Prostate gland (tissue), 2 donors: Measurements from ENCODE around the gene RAD51B. TPM values are rescaled to one million over a fixed set of nuclear protein-coding genes. Genes with fewer than 3 reads are reported as not detected.

Experiments used
- DNase-seq: peaks from one replicate; pipeline ENCODE4 v3.0.0-alpha.2; 2019; ENCODE audit warnings: low spot score
- H3K27ac ChIP-seq, 2 donors: fragments of 200-600 bp; sonication (generic); 2 replicates each; pipeline ENCODE4 v1.5.1; 2017 to 2019
- H3K27me3 ChIP-seq: fragments of 200-600 bp; sonication (generic); replicated peaks from 2 replicates; pipeline ENCODE4 v1.5.1; 2019; ENCODE audit not compliant: insufficient read depth
- H3K36me3 ChIP-seq, 2 donors: fragments of 200-600 bp; sonication (generic); 1 replicate in 1 of 2; 2 replicates in 1 of 2; pipeline versions ENCODE4 v1.5.1 to v1.8.1; 2017 to 2019
- H3K4me1 ChIP-seq: fragments of 200-600 bp; sonication (generic); replicated peaks from 2 replicates; pipeline ENCODE4 v1.5.1; 2019
- H3K4me3 ChIP-seq, 2 donors: fragments of 200-600 bp; sonication (generic); 2 replicates each; pipeline ENCODE4 v1.5.1; 2017 to 2019
- H3K9me3 ChIP-seq: fragments of 200-600 bp; sonication (generic); 2 replicates; pipeline ENCODE4 v1.5.1; 2017
- POLR2A ChIP-seq: fragments of 450-650 bp; IDR thresholded peaks from one replicate; pipeline ENCODE4 v1.6.1; 2016; ENCODE audit warnings: antibody characterized with exemption, mild to moderate bottlenecking
- POLR2AphosphoS5 ChIP-seq: sonication (generic); formaldehyde crosslinking; IDR thresholded peaks from one replicate; pipeline ENCODE4 v1.6.1; 2017; ENCODE audit warnings: antibody characterized with exemption
- WGBS: methylation state at CpG from one replicate; pipeline ENCODE4 v1.1.5; 2018; 5-methylcytosine and 5-hydroxymethylcytosine counted together
- intact Hi-C: fragments of 100-400 bp; cut with DNase I; formaldehyde crosslinking; loops from one replicate; pipeline ENCODE4 v1.14.2; 2022
- total RNA-seq, 2 donors: library from RNA; depleted of rRNA; stranded (reverse); fragments of >200 nt; gene quantifications; one replicate each; pipeline ENCODE4 v1.1.0, GENCODE V29; 2016
- TF ChIP-seq, protein P1 (sequence below), 4 experiments: fragments of 200-600 bp in 2 of 4; fragments of 450-650 bp in 2 of 4; sonication (generic) in 2 of 4; IDR thresholded peaks; 1 replicate in 3 of 4; 2 replicates in 1 of 4; pipeline ENCODE4 v1.5.1; 2016 to 2019; ENCODE audit warnings: antibody characterized with exemption in 4 of 4, mild to moderate bottlenecking in 2 of 4, moderate library complexity in 2 of 4

Gene RAD51B
- total RNA-seq, 2 donors from 2014 or later = 14.9 to 35.8 TPM

DNA sequence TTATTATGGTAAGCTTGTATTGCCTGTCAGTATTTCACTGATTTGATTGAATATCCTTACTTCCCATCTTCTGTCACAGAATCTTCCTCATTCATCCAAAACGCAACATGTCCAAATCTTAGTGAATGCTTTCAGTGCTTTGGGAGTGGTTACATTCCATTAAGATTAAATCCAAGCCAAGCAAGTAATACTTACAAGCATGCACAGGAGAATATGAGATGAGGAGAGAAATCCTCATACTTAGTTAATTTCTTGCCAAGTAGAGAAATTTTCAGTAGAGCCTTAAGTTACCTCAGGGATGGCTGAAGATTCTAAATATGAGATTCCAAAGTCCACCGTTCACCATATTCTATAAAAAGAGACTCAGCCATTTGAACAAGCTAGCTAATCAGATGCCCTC is 316.0 kb downstream of the RAD51B start:
- Histone ChIP-seq H3K27ac (no peak overlapping the region), H3K4me1 (no peaks in the 10 kb centered on the region), H3K9me3 (no peaks in the 10 kb centered on the region), H3K27me3 (no peaks in the 10 kb centered on the region), H3K4me3 (no peak overlapping the region), H3K36me3 (no peaks in the 10 kb centered on the region)
- no peak for DNase-seq
- TF ChIP-seq POLR2AphosphoS5 (no peak), POLR2A (no peak)
- TF ChIP-seq, protein P1, sequence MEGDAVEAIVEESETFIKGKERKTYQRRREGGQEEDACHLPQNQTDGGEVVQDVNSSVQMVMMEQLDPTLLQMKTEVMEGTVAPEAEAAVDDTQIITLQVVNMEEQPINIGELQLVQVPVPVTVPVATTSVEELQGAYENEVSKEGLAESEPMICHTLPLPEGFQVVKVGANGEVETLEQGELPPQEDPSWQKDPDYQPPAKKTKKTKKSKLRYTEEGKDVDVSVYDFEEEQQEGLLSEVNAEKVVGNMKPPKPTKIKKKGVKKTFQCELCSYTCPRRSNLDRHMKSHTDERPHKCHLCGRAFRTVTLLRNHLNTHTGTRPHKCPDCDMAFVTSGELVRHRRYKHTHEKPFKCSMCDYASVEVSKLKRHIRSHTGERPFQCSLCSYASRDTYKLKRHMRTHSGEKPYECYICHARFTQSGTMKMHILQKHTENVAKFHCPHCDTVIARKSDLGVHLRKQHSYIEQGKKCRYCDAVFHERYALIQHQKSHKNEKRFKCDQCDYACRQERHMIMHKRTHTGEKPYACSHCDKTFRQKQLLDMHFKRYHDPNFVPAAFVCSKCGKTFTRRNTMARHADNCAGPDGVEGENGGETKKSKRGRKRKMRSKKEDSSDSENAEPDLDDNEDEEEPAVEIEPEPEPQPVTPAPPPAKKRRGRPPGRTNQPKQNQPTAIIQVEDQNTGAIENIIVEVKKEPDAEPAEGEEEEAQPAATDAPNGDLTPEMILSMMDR (IDR thresholded peaks at IDR 0.05) = no peak
- intact Hi-C loops = no loop called here
- WGBS = 88% methylated on average over 2 of the region's 2 CpGs

DNA sequence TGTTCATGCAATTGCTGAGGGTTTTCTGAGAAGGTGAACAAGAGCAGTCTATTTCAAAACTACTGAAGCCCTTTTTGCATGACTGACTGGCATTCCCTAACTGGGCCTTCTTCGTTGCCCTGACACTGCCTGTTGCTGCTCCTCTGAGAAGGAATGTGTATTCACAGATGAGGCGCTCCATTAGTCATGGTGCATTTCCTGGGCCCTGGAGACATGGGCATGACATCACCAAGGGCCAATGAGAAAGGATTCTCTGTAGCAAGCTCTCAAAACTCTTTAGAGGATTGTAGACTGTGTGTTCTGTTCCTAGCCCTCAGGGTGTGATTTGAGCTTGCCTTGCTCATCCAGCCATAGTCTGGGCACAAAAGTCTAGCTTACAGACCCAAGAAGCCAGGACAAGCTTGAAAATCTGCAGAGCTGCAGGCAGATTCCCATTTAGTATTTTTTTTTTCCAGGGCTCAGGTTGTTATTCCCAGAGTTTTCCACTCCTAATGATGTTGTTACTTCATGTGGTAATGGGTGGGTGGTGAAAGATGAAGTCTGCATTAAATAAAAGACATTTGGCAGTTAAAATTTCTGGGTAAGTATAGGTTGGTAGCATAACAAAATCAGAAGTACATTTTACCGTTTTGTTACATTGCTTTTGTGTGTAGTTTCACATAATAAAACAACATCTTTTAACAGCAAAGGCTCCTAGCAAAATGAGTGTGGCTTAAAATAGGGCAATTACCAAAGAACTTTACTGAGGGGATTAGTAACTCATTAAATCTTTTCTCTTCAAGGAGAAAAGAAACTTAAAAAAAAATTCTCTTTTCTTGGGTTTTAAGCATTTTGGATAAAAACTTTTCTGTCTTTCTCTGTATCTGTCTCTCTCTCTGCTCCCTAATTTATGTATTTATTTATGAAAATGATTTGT is 318.4 kb downstream of the RAD51B start:
- Histone ChIP-seq H3K27me3 (no peaks in the 10 kb centered on the region), H3K4me1 (no peaks in the 10 kb centered on the region), H3K36me3 (no peaks in the 10 kb centered on the region), H3K27ac (no peak overlapping the region), H3K9me3 (no peaks in the 10 kb centered on the region), H3K4me3 (no peak overlapping the region)
- TF ChIP-seq POLR2A (no peak), POLR2AphosphoS5 (no peak)
- TF ChIP-seq, protein P1 (IDR thresholded peaks at IDR 0.05) = no peak
- no peak for DNase-seq
- WGBS = 61% methylated on average over 3 of the region's 3 CpGs
- intact Hi-C loops = no loop called here

DNA sequence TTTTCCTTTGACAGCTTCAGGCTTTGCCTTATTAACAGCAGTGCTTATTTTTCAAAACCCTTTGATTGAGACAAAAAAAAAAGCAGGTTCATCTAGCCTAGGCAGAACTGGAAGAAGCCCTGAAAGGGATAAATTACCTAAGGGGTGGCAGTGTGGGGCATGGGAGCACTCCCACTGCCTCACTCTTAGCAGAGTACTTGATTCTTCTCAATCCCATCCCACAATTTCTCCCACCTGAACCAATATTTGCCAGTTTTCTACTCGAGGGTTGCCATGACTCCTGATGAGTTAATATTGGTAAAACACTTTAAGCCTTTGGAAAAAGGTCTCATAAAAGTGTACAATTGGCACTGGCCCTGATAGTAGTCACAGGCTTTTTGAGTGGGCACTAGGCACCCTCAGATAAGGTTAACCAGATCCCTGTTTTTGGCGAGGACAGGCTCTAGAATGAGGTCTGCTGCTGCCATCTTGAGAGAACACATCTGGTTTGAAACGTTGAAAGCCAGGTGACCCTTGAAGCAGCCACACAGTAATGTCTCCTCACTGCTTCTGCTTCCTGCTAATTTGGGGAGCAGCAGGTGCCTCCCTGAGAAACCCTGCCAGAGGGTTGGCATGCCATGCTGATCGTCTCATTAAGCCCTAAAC is 320.0 kb downstream of the RAD51B start:
- H3K9me3 ChIP-seq = no peaks in the 10 kb centered on the region
- no peak overlapping the region for H3K4me3 ChIP-seq
- WGBS = 31% methylated on average over 4 of the region's 4 CpGs
- TF ChIP-seq POLR2AphosphoS5 (no peak), POLR2A (no peak)
- TF ChIP-seq, protein P1 (IDR thresholded peaks at IDR 0.05) = no peak
- intact Hi-C loops = loop anchor here (1.0 to 10.0 kb wide), 3 partner anchors 35 to 658 kb away; no protein-coding TSS in a partner anchor
- peaks cover 10% of the 10 kb centered on the region for H3K4me1 ChIP-seq
- DNase-seq = no peak
- peak overlapping the region; percentile 76 to 77 for H3K27ac ChIP-seq
- H3K36me3 ChIP-seq = no peaks in the 10 kb centered on the region
- H3K27me3 ChIP-seq = no peaks in the 10 kb centered on the region

DNA sequence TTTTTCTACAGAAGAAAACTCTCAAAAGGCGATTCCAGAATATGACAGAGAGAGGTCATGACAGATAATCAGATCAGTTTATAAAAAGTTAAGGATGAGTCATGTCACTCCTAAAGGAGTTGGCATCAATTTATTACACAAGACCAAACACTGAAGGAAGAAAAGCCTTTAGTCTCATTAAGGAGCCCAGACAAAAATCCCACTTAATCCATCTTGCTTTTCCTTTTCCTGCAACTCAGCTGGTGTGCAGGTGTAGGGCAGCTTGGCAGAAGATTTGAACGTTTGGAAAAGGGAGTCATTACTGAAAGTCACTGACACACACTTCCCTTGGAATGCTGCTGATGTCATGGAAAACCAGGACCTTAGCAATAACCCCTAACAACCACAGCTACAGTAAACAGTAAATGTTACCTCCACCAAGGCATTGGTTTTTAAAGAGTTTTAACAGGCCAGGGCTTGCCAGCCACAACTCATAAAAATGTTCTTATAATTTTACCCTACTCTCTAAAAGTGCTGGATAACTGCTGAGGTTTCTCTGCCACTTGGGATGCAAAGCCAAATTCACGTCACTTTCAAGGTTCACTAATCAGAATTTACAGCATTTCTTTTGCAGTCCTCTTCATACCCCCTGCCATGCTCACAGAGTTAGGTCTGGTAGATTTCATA is 320.6 kb downstream of the RAD51B start:
- H3K4me1 ChIP-seq = peaks cover 10% of the 10 kb centered on the region

More for the DNA sequence above, 320.6 kb downstream of the RAD51B start:
- no peaks in the 10 kb centered on the region for H3K9me3 ChIP-seq
- no peaks in the 10 kb centered on the region for H3K27me3 ChIP-seq
- H3K4me3 ChIP-seq = no peak overlapping the region
- H3K27ac ChIP-seq = peak overlapping the region; percentile 76 to 77
- peak; percentile 89 for DNase-seq
- intact Hi-C loops = loop anchor here (1.0 to 10.0 kb wide), 3 partner anchors 36 to 657 kb away; no protein-coding TSS in a partner anchor
- TF ChIP-seq, protein P1 (IDR thresholded peaks at IDR 0.05) = no peak
- TF ChIP-seq POLR2AphosphoS5 (peak; percentile 95), POLR2A (peak; percentile 21)
- H3K36me3 ChIP-seq = no peaks in the 10 kb centered on the region
- 14% methylated on average over 3 of the region's 3 CpGs for WGBS
